Measurements from ENCODE around the gene H2BK1.

The H2BK1 gene

GRCh38 chr7:151193203-151193978 lies 16.9 kb downstream of the H2BK1 start:
- no peak for TF ChIP-seq USF1 (IDR thresholded peaks at IDR 0.05)
- no peak for TF ChIP-seq CEBPB (IDR thresholded peaks at IDR 0.05)
- no peak for TF ChIP-seq EGR1 (IDR thresholded peaks at IDR 0.05)
- no peak for TF ChIP-seq CREB1 (IDR thresholded peaks at IDR 0.05; ENCODE audit: low read depth)
- TF ChIP-seq TAF1 (IDR thresholded peaks at IDR 0.05; ENCODE audit: low read depth): no peak
- TF ChIP-seq TEAD4 (IDR thresholded peaks at IDR 0.05): no peak
- TF ChIP-seq EP300 (IDR thresholded peaks at IDR 0.05; ENCODE audit: borderline replicate concordance): no peak
- TF ChIP-seq TCF12 (IDR thresholded peaks at IDR 0.05; ENCODE audit: low read depth): no peak
- TF ChIP-seq ZBTB7A (IDR thresholded peaks at IDR 0.05; ENCODE audit: low read depth): no peak
- TF ChIP-seq YY1 (IDR thresholded peaks at IDR 0.05; ENCODE audit: low read depth): no peak
- no peak for TF ChIP-seq RAD21 (IDR thresholded peaks at IDR 0.05; ENCODE audit: low read depth)
- TF ChIP-seq MAX (IDR thresholded peaks at IDR 0.05): no peak
- TF ChIP-seq REST (IDR thresholded peaks at IDR 0.05; ENCODE audit: low read depth): no peak
- no peak for TF ChIP-seq FOXM1 (IDR thresholded peaks at IDR 0.05; ENCODE audit: borderline replicate concordance, low read depth)
- no peak for TF ChIP-seq NFIC (IDR thresholded peaks at IDR 0.05)

GRCh38 chr7:151192002-151192539 lies 18.2 kb downstream of the H2BK1 start:
- no peak for TF ChIP-seq FOXM1 (IDR thresholded peaks at IDR 0.05; ENCODE audit: borderline replicate concordance, low read depth)
- no peak for TF ChIP-seq RAD21 (IDR thresholded peaks at IDR 0.05; ENCODE audit: low read depth)
- TF ChIP-seq EGR1 (IDR thresholded peaks at IDR 0.05): no peak
- TF ChIP-seq CREB1 (IDR thresholded peaks at IDR 0.05; ENCODE audit: low read depth): no peak
- no peak for TF ChIP-seq ZBTB7A (IDR thresholded peaks at IDR 0.05; ENCODE audit: low read depth)
- no peak for TF ChIP-seq CEBPB (IDR thresholded peaks at IDR 0.05)
- TF ChIP-seq NFIC (IDR thresholded peaks at IDR 0.05): no peak
- no peak for TF ChIP-seq TCF12 (IDR thresholded peaks at IDR 0.05; ENCODE audit: low read depth)
- TF ChIP-seq TEAD4 (IDR thresholded peaks at IDR 0.05): no peak
- TF ChIP-seq MAX (IDR thresholded peaks at IDR 0.05): no peak
- TF ChIP-seq REST (IDR thresholded peaks at IDR 0.05; ENCODE audit: low read depth): no peak
- no peak for TF ChIP-seq TAF1 (IDR thresholded peaks at IDR 0.05; ENCODE audit: low read depth)
- TF ChIP-seq EP300 (IDR thresholded peaks at IDR 0.05; ENCODE audit: borderline replicate concordance): no peak
- TF ChIP-seq USF1 (IDR thresholded peaks at IDR 0.05): no peak
- no peak for TF ChIP-seq YY1 (IDR thresholded peaks at IDR 0.05; ENCODE audit: low read depth)

GRCh38 chr7:151191544-151191943 lies 18.7 kb downstream of the H2BK1 start:
- no peak for TF ChIP-seq ZBTB7A (IDR thresholded peaks at IDR 0.05; ENCODE audit: low read depth)
- TF ChIP-seq USF1 (IDR thresholded peaks at IDR 0.05): no peak
- TF ChIP-seq NFIC (IDR thresholded peaks at IDR 0.05): no peak
- TF ChIP-seq TEAD4 (IDR thresholded peaks at IDR 0.05): no peak
- no peak for TF ChIP-seq MAX (IDR thresholded peaks at IDR 0.05)
- no peak for TF ChIP-seq EP300 (IDR thresholded peaks at IDR 0.05; ENCODE audit: borderline replicate concordance)
- no peak for TF ChIP-seq CEBPB (IDR thresholded peaks at IDR 0.05)
- no peak for TF ChIP-seq CREB1 (IDR thresholded peaks at IDR 0.05; ENCODE audit: low read depth)
- no peak for TF ChIP-seq RAD21 (IDR thresholded peaks at IDR 0.05; ENCODE audit: low read depth)
- no peak for TF ChIP-seq REST (IDR thresholded peaks at IDR 0.05; ENCODE audit: low read depth)
- TF ChIP-seq EGR1 (IDR thresholded peaks at IDR 0.05): no peak

Measured in Ishikawa (cell line).